Hypothalamus (tissue), 51 donors: ENCODE measurements around the gene SPON1.
"Not testable (repeated sequence)": the region's sequence is repeated elsewhere in the genome, so short reads cannot be mapped to it uniquely, and the experiment has no call there.

Experiments
- DNase-seq, 51 donors: peaks; one replicate each; lab custom pipeline; 2025; lab: John Stamatoyannopoulos, UW

Gene SPON1

GRCh38 chr11:14259186-14259784 is 296.8 kb downstream of the SPON1 start:
- no peak for DNase-seq

- DNase-seq: no peak
Measured at GRCh38 chr11:14259878-14260277, 297.4 kb downstream of the SPON1 start.

- no peak for DNase-seq
Measured at GRCh38 chr11:14261066-14261465, 298.5 kb downstream of the SPON1 start.

DNA sequence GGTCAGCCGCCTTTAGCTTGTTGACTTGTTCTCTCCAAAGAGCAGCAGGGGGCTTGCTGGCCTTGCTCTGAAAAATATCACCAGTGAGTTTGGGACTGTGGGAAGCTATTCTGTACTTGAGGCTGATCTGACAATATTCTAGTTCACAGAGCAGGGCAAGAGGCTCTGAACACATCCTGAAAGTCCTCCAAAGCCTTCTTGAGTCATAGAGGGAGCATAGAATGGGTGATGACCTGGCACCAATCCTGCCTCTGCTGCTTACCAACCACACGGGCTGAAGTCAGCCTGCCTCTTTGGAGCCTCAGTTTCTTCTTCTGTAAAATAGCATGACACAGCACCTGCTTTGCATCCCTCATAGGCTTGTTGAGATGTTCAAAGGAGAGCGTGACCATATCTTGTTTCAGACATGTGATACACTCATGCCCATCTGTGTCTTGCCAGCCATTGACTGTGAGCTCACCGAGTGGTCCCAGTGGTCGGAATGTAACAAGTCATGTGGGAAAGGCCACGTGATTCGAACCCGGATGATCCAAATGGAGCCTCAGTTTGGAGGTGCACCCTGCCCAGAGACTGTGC is 299.8 kb downstream of the SPON1 start:
- DNase-seq: no peak

DNA sequence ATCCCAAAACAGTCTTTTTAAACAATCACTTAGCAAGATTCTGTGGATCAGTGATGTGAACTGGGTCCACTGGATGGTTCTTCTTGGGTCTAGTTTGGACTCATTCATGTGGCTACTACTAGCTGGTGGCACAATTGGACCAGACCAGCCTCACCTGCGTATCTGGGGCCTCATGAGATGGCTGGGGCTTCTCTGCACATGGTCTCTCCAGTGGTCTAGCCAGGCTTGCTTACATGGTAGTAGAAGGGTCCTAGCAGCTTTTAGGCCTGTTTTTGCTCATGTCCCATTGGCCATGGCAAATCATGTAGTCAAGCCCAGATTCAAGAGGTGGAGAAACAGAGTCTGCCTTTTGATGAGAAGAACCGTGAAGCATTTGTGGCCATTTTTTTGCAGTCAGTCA is 302.4 kb downstream of the SPON1 start:
- no peak for DNase-seq

DNA sequence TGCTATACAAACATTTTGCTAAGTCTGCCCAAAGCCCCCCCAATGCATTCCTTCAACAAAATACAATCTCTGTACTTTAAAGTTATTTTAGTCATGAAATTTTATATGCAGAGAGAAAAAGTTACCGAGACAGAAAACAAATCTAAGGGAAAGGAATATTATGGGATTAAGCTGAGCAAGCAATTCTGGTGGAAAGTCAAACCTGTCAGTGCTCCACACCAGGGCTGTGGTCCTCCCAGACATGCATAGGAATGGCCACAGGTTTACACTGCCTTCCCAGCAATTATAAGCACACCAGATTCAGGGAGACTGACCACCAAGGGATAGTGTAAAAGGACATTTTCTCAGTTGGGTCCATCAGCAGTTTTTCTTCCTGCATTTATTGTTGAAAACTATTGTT is 304.1 kb downstream of the SPON1 start:
- no peak for DNase-seq

DNA sequence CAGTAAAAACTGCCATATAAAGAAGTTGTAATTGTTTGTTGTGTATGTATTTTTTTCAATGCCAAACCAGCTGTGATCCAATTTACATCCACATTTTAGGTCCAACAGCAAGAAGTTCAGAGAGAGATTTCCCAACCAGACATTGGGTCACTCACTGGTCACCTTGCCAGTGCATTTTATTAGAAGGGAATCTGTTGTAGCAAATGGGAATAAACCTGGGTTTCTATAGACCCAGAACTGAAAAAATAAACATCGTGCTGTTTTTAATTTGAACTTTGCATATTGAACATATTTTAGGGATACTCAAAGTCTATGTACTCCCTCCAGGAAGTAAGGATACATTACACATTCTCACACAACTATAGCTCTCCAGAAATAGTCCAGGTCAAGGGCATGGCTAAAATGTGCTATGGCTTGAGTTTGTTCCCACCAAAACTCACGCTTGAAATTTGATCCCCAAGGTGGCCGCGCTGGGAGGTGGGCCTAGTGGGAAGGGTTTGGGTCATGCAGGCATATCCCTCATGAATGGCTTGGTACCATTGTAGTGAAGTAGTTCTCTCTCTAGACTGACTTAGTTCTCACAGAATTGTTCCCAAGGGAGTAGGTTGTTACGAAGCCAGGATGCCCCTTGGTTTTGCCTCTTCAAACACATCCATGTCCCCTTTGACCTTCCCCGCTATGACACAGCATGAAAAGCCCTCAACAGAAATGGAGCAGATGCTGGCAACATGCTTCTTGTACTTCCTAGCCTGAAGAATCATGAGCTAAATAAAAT is 305.5 kb downstream of the SPON1 start:
- no peak for DNase-seq

- DNase-seq: no peak
Measured at GRCh38 chr11:14269692-14270573, 307.4 kb downstream of the SPON1 start.

- peak in 4 of 51 donors; percentile 4 to 16 (median 14) for DNase-seq
Measured at GRCh38 chr11:14270690-14271542, 308.4 kb downstream of the SPON1 start.

DNA sequence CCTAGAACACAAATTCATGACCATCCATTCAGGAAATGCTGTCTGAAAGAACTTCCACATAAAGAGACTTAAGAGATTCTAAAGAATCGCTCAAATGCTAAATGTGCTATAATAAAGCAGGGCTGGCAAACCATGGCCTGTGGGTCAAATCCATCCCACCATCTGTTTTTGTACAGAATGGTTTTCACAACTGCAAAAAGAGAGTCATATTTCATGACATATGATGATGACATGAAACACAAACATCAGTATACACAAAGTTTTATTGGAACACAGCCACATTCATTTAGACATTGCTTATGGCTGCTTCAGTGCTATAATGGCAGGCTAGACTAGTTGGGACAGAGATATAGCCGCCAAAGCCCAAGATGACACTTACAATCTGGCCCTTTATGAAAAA is 311.4 kb downstream of the SPON1 start:
- no peak for DNase-seq

- DNase-seq: no peak
Measured at GRCh38 chr11:14275076-14275475, 312.6 kb downstream of the SPON1 start.

- DNase-seq: not testable (repeated sequence)
Measured at GRCh38 chr11:14278869-14279268, 316.3 kb downstream of the SPON1 start.

- DNase-seq: no peak
Measured at GRCh38 chr11:14288189-14288935, 325.8 kb downstream of the SPON1 start.

DNA sequence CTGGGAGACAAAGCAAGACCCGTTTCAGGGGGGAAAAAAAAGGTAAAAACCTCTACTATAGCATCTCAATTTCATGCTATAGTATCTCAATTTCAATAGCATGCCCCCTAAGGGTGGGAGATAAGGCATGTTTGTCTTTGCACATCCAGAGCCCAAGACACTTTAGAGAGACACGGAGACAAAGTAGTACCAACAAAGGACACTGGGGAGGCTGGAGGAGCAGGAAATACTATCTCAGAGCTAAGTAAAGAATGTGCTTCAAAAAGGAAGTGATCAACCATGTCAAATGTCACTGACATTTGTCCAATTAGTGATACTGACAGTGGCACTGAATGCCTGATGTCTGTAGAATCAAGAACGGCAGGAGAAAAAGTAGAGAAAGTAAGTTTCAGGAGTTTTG is 327.9 kb downstream of the SPON1 start:
- DNase-seq: no peak

DNA sequence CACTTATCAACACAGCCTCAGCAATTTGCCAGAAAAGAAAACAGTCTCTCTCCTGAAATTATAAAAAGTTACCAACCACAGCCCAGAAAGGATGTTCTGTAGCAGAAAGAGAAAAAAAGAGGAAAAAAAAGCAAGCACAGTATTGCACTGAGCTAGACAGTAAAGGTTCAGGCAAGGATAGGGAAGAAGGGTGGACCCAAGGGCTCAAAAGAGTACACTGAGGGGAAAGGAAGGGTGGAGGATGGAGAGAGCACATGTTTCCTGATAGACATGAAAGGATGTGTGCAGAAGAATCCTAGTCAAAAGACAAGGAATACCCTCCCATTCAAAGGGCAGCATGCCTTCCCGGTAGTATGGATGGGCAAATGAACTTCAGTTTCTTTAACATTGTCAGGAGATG is 337.4 kb downstream of the SPON1 start:
- DNase-seq: no peak

DNA sequence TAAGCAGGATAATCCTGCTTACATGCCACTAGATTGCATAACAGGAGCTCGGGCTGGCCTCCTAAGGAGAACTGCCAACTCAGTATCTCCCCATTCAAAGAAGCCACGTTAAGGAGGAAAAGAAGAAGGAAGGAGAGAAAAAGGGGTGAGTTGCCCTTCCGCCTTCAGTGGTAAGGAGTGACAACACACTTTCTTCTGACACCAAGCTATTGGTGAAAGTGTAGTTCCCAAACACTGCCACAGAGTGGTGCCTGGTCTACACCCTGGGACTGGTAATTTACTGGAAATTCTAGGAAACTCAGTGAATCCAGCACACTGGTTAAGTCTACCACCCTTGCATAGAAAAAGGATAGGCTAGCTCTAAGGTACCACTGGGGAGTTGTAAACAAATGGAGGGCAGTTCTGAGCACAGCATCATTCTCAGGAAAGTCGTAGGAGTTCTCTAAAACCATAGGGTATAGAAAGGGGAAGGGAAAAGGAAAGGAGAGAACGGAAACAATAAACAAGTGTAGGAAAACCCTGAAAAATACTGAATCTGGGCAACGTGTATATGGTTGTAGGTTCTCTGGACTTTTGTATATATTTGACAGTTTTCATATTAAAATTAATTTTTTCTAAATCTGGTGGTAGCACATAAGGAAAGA is 338.3 kb downstream of the SPON1 start:
- DNase-seq: peak in 40 of 51 donors; percentile 0 to 65 (median 20)

- no peak for DNase-seq
Measured at GRCh38 chr11:14304601-14305000, 342.1 kb downstream of the SPON1 start.

DNA sequence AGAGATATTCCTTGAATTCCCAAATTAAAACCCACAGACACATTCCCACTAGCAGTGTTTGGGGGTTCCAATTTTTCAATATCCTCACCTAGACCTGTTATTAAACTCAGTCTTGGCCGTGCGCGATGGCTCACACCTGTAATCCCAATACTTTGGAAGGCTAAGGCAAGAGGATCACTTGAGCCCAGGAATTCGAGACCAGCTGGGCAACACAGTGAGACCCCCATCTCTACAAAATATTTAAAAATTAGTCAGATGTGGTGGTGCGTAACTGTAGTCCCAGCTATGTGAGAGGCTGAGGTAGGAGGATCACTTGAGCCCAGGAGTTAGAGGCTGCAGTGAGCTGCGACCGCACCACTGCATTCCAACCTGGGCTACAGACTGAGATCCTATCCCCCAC is 343.1 kb downstream of the SPON1 start:
- no peak for DNase-seq

DNA sequence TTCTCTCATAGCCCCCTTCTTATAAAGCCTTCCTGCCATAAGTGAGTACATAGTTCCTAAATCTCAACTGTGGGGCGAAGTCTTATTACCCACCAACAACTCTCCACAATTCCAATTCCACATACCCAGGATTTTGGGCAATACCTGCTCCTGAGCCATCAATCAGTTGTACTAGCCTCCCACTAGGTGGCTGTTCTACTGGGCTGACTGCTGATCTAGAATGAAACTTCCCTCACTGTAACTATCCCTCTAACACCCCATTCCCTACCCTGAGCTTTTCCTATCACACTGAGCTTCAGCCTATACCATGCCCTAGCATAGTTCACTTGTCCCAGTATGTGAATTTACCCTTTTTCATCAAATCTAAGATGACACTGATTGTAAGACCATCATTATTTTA is 344.0 kb downstream of the SPON1 start:
- no peak for DNase-seq
